ENCODE results near the gene ANK3.

The ANK3 gene

DNA sequence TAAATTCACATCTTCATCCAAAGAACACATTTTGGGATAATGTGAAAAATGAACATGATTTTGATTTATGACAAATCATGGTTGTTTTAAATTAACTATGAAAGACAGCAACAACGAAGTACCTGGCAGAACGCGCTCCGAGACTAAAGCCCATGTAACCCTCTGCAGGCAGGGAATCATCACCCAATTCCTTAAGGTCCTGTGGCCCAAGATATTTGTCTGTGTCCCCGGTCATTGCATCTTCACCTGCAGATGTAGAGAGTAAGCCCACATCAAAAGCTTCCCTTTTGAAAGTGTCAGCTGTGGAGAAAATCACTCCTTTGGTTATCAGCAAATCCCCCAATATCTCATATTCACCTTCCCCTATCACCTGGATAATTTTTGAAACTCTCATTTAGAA is 250.8 kb downstream of the ANK3 start:
- no peak for DNase-seq (ENCODE audit: low read depth)

DNA sequence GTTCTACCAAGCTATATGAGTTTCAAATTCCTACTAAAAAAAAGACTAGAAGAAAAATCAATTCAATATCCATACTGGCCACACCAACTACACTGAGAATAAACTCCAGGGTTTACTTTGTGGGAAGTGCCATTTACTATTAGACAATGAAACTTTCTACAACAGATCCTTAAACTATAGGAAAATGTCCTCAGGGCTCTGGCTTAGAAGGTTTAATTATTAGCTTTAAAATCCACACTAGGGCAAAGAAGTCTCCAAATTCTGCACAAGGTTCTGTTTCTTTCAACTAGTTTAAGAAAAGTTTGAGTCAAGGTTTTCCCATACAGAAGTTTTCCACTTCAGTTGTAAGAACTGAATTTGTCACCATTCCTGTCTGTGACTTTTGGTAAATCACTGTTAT is 251.6 kb downstream of the ANK3 start:
- no peak for DNase-seq (ENCODE audit: low read depth)

DNA sequence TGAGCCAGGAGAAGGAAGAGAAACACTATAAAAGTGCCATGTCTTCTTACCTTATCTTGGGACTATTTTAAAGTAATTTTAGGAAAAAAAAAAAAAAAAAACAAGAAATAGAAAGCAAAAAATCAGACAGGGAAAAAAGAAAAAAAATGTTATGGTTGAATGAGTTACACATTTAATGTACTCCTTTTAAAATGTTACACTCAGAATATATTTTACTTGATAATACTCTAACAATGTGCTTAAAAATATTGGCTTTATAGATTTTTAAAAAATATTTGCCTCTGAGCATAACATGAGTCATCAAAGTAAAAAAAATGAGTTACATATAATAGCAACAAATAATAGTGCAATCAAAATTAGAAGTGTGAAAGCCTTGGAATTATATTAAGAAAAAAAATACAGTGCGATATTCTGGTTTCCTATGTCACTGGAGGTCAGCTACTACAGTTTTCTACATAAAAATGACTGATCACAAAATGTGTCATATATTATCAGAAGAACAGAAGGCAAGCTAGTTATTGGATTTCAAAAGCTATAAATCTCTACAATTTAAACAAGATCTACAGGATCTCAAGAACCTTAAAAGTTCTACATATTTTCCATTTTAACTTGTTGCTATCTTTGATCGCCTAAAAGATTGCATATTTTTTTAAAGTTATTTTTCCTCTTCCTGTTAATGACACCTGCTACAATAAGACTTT is 252.2 kb downstream of the ANK3 start:
- no peak for DNase-seq (ENCODE audit: low read depth)

DNA sequence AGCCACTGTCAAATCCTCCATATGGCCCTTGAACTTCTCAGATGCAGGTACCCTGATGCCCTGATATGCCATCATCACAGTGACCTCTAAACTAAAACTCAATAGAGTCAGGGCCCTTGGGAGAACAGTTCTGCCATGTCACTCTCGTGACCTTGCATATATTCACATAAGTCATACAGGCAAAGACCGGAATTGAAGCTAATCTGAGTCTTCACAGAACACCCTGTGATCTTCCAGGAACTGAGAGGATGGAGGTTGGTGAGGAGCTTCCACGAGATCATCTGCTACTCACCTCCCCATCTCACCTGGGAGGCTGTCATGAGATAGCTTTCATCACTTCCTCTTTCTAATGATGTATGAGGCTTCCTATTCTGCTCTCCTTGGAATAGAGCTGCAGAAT is 254.7 kb downstream of the ANK3 start:
- no peak for DNase-seq (ENCODE audit: low read depth)

DNA sequence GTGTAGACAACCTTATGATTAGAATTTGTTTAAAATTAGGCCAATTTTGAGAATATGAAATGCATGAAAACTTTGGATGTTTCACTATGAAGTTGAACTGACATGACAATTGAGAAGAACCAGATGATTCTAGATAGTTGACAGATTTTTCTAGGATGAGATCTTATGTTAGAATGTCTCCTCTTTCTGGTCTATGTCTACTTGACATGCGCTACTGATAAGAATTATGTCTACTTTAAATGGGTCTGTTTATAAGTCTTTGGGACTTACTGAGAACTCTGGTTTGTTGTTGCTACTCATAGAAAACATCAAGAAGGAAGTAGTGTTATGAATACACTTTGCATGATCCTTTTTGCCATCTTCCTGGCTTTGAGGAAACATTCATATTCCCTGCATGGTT is 255.1 kb downstream of the ANK3 start:
- DNase-seq (ENCODE audit: low read depth): no peak

DNA sequence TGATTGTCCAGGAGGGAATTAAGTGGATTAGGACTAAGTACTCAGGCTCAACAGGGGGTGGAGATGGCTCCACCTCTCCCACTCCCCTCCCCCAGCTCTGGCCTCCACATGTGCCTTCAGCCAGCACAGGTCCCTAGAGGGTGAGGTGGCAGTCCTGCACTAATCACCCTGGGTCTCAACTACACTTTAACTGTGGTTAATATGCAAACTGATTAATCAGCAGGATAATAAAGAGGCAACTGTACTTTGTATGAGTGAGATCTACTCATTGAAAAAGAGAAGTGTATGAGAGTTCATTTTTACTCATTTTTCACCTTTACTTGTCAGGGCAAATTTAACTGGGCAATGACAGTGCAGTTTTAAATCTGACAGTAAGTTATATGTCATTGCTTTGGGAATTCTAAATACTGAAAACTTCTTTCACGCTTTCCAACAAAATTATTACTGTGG is 259.5 kb downstream of the ANK3 start:
- no peak for DNase-seq (ENCODE audit: low read depth)

DNA sequence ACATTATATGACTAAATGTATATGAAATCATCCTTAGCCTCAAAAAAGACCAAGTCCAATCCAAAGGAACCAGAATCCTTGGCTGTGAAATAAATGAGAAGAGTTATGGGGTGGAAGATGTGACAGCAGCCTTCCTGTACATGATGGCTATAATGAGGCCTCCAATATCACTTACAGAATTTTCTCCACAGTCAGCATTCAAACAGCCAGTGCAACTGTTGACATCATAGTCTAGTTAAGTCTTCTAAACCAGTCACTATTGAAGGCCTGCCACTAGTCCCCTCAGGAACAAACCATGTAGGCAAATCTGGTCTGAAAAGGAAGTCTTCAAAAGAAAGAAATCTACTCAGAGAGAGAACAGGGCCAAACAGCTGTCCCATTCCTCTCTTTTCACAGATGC is 263.8 kb downstream of the ANK3 start:
- DNase-seq (ENCODE audit: low read depth): no peak

DNA sequence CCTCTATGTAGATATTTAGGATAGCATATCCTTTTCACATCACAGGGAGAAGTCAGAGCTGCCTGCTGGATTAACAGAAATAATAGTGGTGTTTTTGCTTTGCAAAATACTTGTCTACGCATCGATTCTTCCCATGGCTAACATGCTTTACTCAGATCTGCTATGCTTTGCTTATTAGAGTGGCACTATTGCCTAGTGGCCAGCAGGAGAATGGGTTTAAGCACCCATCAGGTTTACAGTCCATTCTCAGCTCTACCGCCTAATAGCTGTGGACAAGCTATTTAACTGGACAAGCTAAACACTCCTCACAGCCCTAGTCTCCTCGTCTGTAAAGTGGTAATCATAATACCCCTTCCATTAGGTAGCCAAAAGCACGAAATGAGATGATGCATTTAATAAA is 265.1 kb downstream of the ANK3 start:
- DNase-seq (ENCODE audit: low read depth): no peak

DNA sequence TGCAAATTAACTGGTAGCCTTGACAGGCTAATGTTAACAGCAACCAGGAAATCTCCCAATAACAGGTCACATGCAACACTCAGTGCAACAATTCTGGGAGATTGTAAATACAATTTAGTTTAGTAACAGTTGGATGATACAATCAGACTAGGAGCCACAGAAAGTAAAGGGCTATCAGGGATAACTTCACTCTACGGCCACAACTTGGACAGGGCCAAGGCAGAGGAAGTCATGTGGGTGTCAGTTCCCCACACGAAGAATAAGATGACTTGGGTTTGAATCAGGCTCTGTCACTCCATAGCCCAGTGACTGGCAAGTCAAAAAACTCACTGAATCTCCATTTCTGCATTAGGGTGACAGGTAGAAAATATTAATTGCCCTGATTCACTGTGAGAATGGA is 266.0 kb downstream of the ANK3 start:
- no peak for DNase-seq (ENCODE audit: low read depth)

DNA sequence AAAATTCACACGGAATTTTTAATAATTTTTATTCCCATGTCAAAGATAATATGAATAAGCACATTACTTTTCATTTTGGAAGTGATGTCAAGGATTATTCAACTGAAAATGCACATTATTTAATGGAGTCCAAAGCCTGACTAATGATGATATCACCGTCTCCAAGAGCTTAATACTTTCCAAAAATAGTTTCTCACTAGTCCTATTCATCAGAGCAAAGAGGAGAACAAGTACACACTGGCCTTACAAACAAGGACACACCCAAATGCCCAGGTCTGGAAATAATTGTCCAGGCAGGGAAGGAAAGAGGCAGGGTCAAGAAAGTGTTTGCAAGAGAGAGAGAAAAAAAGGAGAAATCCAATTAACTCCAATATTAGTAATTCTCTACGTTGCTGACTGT is 266.5 kb downstream of the ANK3 start:
- DNase-seq (ENCODE audit: low read depth): no peak

DNA sequence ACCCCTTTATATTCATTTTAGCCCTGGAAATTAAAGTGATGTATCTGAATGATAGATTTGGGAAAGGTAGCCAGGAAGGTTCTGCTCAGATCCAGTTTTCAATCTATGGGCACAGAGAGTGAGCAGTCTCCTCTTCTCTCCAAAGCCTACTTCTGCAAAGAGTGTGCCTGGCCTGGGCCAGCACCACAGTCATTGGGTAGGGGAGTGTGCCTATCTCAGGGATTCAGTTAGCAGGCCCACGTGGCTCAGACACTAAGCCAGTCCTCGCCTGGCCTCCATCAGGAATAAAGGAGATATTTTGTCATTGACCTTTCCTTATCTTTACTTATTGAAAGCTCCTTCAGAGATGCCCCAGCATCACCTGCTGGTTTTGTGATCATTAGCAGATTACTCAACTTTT is 267.5 kb downstream of the ANK3 start:
- no peak for DNase-seq (ENCODE audit: low read depth)

DNA sequence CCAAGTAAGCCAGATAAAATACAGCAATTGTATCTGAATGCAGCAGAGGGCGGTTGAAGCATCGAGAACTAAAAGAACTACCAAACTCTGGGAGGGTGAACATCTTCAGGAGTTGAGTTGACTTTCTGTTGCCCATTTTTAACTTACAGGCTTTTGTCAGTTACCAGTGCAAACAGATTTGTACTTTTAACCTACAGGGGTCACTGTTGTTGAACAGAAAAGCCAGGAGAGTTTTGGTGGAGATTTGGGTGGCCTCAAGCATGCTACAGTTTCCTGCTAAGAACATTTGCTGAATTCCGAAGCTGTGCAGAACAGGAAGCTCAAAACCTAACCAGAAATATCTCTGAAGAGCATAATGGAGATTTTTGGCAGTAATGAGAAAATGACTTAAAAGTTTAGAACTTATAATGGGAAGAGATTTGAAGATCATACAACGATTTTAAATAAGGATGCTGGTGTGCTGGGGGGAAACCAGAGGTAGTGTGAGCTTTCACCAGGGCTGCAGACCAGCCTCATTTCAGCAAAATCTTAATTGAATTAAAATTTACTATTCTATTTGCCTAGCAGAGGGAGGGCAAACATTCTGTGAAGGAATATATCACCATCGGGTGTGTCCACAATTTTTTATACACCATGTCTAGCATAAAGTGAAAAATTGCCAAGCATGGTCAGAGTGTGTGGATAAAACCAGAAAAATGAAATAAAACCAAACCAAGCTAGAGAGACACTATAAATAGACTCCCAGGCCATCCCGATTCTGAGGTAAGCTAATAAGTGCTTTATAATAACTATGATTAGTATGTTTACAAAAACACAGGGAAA is 274.7 kb downstream of the ANK3 start:
- DNase-seq (ENCODE audit: low read depth): no peak

DNA sequence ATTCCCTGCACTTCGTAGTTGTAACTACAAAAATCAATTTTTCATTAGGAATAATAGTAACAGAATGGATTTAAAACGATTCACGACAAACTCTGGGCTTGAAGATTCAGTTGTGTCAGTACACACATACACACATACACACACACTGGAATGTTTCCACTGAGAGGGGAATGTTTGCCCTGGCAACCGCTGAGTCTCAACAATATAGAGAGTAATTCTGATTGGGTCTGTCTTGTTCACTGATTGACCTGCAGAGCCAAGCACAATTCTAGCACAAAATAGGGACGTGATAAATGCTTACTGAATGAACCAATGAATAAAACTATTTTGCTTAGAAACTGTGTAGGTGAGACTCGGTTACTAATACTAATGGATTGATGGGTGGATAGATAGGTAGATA is 278.9 kb downstream of the ANK3 start:
- DNase-seq (ENCODE audit: low read depth): no peak

DNA sequence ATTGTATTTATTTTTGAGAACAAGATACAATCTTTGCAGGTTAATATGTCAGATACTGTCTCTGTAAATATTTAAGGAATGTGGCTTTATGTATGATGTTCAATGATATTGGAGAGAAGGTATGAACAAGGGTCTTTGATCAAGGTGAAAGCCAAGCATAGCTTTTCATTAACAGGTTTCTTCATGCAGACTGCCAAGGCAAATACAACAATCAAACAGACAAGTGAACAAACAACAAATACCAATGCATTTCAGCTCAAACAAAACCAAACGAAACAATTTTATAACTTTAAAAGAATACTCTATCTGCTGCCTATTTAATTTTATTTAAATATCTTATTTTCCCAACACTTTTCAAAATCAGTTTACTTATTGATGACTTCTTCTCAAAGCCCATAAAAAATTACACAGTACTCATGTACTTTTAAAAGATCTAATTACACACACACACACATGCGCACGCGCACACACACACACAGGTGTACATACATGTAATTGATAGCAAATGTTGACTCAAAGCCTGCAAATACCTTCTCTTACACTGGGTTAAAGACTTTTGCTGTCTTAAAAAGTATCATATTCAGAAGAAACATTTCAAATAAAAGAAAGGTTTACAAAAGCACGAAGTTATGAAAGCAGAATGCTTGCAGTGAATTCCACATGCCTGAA is 282.2 kb downstream of the ANK3 start:
- no peak for DNase-seq (ENCODE audit: low read depth)

DNA sequence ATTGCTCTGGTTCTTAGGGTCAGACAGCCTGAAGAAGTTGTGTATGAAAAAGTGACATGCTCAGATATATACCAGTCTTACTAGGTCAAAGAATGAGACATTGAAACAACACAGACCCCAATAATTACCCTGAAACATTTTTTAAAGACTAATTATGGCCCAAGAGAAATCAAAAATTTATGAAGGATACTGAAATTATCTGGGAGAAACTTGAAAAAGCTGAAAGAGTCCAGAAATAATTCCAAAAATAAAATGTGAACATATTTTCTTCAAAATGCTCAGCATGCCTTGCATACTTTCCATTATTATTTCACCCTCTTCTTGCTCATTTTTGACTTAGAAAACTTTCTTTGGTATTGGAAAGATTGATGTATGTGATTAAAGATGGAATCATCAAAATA is 284.4 kb downstream of the ANK3 start:
- DNase-seq (ENCODE audit: low read depth): no peak

DNA sequence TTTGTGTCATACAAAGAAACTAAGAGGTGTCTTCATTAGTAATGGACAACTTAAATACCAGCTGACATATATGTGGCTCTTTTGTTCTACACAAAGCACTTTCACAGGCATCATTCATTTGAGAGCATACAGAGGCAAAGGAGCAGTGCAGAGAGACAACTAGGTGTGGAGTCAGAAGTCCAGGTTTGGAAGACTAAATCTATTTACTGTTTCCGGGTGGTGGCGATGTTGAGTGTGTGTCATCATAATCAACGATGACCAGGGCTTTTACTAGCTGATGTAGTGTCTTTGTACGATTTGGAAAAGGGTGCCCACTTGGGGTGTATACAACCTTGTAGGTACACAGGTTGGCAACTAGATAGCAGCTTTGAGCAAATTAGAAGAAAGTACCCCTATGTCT is 287.9 kb downstream of the ANK3 start:
- DNase-seq (ENCODE audit: low read depth): no peak

DNA sequence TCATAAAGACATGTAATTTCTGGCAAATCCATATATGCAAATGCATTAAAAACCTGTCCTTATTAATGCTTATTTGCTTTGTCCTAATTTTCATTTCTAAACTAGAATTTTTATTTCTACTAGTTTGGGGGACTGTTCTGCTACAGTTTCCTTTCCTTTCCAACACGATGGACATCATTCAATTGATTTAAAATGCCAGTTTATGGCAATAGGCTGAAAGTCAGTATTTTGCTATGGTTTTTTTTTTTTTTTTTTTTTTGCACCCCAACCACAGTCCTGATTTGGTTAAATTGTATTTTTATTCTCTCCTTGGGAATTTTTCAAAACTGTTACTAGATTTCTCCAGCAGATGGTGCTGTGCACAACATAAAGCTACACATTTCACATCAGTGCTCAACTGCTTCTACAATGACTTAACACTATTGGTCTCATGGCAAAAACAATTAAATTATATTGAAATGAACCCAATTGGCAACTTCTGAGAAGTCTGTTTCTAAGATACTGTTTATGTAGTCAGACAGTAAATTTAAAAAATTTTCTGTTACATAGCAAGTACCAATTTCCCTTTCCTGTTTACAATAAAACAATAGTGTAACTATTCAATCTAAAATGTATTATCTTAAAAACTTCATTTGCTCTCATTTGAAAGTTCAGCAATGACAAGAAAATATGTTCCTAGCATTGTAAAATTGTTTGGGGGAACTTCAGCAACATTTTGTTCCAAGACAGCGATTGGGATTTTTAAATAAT is 289.5 kb downstream of the ANK3 start:
- DNase-seq (ENCODE audit: low read depth): no peak

DNA sequence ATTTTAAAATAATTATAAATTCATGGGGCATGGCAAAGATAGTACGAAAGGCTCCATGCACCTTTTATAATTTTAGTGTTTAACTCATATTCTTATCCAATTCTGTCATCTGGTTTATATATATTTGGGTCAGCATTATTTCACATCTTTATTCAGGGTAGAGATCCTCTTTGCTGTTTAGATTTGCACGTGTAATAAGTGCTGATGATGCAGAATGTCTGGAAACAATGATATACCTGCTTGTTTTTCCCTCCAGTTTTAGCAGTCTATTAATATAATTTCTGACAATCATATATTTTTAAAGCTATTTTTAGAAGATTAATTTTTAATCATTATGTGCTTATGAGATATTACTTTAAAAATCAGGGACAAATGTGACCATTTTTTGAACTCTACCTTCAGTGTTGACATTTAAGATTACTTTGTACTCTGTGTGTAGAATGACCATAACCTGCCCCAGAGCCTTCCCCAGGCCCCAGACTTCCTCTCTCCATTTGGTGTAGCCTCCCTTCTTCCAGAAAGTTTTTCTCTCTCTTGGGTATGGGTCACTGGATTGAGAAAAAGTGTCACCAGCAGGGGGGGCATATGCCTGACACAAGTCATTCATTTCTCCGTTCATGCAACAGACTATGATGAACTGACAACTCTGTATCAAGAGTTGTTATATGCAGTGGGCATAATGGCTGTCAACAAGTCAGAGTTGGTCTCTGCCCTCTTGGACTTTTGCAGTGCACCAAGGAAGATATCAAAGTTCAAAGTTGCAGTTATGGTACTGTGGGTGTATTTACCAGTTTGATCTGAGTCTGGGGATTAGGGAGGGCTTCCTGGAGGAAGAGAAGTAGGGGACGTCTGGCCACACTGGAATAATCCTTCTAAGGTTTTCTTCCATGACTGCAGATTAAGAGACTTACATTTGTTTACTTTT is 290.7 kb downstream of the ANK3 start:
- no peak for DNase-seq (ENCODE audit: low read depth)

DNA sequence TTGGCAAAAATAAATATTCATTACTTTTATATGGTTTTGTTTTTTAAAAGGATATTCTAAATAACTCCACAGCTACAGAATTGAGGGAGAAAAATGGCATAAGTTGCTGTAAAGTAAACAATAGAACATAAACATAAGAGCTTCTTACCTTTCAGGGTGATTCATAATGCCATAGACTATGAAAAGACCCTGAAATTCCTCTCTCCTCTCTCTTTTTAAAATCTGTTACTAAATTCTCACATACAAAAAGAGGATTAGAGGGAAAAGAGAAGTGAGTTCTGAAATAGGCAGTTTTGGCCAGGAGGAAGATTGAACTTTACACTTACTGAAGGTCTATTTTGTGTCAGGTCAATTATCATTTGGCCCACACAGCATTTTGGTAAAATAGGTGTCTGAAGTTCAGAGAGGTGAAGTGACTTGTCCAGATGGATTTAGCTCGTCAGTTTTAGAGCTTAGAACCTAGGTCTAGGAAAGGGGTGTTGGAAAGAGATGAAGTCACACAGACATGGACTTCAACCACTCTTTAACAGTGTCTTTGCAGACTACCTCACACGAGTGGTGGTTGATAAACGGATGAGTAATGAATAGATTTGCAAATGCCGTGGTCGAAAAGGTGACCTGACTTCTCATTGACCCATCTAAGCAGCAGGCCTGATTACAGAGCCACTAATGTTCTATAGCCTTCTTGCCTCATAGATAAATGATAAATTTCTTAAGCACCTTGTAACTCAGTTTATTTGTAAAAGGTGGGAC is 292.7 kb downstream of the ANK3 start:
- no peak for DNase-seq (ENCODE audit: low read depth)

DNA sequence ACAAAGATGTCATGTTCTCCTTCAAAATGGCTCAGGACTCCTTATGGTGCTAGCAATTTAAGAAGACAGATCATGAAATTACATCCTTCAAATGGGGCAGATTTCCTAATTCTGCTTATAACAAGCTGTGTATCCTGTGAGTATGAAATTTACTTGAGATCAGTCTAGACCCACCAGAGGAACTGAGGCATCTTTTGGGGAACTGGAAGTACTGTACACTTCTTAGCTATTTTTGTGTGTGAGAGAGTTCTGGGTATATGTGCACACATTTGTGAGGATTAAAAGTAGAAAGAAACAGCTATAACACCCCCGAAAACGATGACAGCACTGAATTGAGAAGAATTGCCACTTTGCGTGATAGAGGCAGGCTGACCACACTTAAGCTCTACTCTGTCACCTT is 296.4 kb downstream of the ANK3 start:
- DNase-seq (ENCODE audit: low read depth): no peak

DNA sequence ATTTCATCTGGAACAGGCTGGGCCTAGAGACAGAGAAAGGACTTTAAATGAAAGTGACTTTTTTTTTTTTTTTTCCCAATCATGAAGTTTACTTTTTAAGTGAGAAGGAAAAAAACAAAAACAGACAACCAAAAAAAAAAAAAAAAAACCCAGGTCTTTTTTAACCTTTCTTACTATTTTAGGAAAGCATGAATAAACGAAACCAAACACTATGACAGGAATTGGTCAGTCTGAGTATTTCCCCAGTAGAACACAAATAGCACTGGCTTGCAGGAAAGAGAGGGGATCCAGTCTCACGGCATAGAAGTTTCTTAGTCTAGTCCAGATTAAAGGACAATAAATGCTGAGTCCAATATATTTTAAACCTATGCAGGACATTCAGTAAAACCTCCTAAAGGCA is 302.8 kb downstream of the ANK3 start:
- DNase-seq (ENCODE audit: low read depth): no peak

Measured in stimulated activated CD8-positive, alpha-beta memory T cell treated with anti-CD3 and anti-CD28 coated beads, Interleukin-7, amount 100 ng/mL, for 24 hours (primary cell).